ENCODE data around the gene CYP4V2.

DNA sequence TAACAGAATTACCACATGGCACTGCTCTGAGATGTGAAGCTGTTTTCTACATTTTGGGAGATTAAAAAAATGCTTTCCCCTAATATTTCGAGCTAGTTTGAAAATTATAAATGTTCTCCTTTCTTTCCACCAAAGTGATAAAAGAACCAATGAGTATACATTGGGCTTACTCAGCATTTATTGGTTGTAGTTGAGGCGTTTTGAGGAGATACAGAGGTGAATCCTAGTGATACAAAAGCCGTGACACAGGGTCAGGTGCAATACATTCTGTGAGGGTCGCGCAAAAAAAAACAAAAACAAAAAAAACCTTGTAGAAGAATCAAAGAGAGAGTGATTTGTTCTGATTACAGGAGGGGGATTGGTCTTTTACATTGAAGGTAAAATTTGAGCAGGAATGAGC lies 32.4 kb upstream of the CYP4V2 start:
- TF ChIP-seq EZH2phosphoT487 (IDR thresholded peaks at IDR 0.05; ENCODE audit: insufficient read depth, low read depth) (no peak), EZH2 (IDR thresholded peaks at IDR 0.05; ENCODE audit: insufficient read depth, poor library complexity, severe bottlenecking) (no peak)

Data from GM23248 (cell line).